Measurements from ENCODE around the gene KLF3.

KLF3 gene

DNA sequence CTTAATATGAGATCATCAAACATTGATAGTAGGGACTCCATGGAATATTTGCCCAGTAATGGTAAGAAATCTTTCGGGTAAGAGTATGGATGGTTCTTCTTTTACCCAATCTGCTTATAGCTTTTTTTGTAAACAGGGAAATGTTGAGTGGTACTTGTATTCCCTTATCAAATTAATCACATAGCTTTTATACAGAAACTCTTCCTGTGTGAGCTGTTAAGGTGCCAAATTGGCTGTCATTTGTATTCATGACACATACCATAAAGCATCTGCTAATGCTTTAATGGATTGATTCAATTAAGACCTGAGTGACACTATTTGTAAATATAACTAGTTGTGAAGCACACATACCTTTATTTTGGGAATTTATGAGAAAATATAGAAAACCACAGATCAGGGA lies 34.2 kb downstream of the KLF3 start:
- no peak for DNase-seq (ENCODE audit: low spot score)

DNA sequence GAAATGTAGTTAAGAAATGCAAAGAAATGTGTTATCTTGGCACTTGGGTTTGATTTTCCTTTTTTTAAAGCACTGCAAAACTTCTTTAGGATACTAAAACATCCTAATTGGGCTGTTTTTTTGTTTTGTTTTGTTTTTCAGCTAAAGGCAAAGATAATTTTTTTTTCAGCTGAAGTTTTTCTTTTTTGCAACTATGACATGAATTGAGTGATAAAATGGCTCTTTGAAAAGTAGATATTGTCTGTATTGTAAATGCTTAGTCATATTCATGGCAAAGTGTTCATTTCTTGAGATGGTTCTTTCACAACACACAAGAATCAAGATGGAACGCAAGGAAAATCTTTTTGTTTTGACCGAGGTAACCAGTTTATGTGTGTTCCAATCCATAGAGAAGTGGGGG lies 35.1 kb downstream of the KLF3 start:
- no peak for DNase-seq (ENCODE audit: low spot score)

DNA sequence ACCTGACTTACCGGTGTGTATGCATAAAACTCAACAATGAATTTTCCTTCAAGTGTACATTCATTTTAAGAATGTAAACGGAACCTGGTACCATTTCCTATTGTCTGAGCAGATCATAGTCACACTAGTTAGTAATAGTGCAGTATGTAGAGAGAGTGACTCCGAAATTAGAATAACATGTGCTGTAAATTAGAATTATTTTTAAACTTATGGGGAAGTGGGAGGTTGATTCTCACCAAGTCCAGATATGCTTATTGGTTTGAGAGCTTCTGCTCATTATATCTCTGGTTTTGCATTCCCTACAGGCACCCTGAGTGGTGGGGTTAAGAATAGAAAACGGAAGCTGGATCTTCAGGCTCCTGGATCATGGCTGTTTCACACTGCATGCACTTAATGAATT lies 39.6 kb downstream of the KLF3 start:
- no peak for DNase-seq (ENCODE audit: low spot score)

GRCh38 chr4:38704622-38705154 lies 40.7 kb downstream of the KLF3 start:
- DNase-seq (ENCODE audit: low spot score), result no peak

DNA sequence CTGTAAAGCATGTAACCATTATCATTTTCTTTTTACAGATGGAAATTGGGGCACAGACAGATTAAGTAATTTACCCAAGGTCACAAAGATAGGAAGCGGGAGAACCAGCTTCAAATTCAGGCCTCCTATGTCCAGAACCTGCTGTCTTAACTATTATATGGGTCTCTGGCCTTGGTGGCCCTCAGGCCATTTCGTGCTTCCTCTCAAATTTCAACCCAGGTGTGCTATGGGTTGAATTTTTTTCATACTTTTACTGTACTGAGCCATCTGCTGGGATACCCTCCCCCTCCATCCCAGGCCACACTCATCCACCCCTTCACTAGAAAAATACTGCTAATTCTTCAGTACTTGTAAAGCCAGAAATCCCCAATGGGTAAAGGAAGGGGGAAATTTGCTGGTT lies 42.3 kb downstream of the KLF3 start:
- no peak for DNase-seq (ENCODE audit: low spot score)

DNA sequence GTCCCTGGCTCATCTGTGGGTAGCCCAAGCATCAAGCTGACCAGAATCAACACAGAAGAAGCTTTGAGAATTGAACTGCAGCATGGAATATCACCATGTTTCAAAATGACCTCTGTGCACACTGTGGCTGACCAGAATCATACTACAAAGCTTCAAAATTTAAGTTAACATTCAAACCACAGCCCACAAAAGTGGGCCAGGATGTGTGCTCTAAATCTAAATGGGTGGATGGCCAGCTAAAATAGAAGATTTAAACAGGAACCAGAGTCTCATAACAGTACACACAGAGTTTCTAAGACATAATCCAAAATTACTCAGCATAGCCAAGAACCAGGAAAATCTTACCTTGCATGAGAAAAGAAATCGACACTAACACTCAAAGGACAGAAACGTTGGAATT lies 46.1 kb downstream of the KLF3 start:
- no peak for DNase-seq (ENCODE audit: low spot score)

DNA sequence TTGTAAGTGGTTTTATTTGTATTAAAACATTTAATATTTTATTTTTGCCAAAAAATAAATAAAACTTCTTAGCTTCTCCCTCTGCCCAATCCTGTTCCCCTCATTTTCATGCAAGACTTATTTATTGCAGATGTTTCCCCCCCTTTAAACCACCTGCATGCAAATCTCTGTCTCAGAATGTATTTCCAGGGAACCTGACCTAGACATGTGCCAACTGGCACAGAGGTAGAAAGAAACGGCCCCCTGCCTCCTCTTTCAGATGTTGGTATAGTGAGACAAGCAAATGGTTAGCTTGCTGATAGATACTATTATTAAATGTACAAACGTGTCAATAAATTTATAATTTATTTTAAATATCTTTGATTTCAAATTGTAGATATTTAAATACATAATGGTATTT lies 47.1 kb downstream of the KLF3 start:
- no peak for DNase-seq (ENCODE audit: low spot score)

GRCh38 chr4:38715050-38715449 lies 51.1 kb downstream of the KLF3 start:
- DNase-seq (ENCODE audit: low spot score), result no peak

GRCh38 chr4:38716256-38716655 lies 52.3 kb downstream of the KLF3 start:
- DNase-seq (ENCODE audit: low spot score), result no peak

- DNase-seq (ENCODE audit: low spot score), result peak; percentile 64
Measured at GRCh38 chr4:38717604-38718003, 53.6 kb downstream of the KLF3 start.

GRCh38 chr4:38723114-38723513 lies 59.1 kb downstream of the KLF3 start:
- DNase-seq (ENCODE audit: low spot score), result no peak

- DNase-seq (ENCODE audit: low spot score), result no peak
Measured at GRCh38 chr4:38723726-38724474, 59.9 kb downstream of the KLF3 start.

GRCh38 chr4:38724475-38724808 lies 60.4 kb downstream of the KLF3 start:
- no peak for DNase-seq (ENCODE audit: low spot score)

GRCh38 chr4:38728631-38729141 lies 64.7 kb downstream of the KLF3 start:
- no peak for DNase-seq (ENCODE audit: low spot score)

DNA sequence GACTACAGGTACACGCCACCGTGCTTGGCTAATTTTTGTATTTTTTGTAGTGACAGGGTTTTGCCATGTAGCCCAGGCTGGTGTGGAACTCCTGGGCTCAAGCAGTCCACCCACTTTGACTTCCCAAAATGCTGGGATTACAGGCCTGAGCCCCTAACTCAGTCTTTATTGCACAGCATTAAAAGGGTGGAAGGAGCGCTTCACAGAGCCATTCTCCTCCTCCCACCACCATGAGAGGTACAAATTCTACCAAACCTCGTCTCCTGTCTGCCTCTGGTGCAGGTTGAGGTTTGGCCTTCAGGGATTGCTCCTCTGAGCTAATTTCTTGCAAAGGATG lies 66.5 kb downstream of the KLF3 start:
- DNase-seq (ENCODE audit: low spot score), result no peak

- DNase-seq (ENCODE audit: low spot score), result peak; percentile 69
Measured at GRCh38 chr4:38730830-38731646, 67.0 kb downstream of the KLF3 start.

GRCh38 chr4:38733663-38734062 lies 69.7 kb downstream of the KLF3 start:
- DNase-seq (ENCODE audit: low spot score), result no peak

- no peak for DNase-seq (ENCODE audit: low spot score)
Measured at GRCh38 chr4:38734446-38734845, 70.4 kb downstream of the KLF3 start.

- DNase-seq (ENCODE audit: low spot score), result no peak
Measured at GRCh38 chr4:38734911-38735310, 70.9 kb downstream of the KLF3 start.

GRCh38 chr4:38735870-38736269 lies 71.9 kb downstream of the KLF3 start:
- DNase-seq (ENCODE audit: low spot score), result no peak

DNA sequence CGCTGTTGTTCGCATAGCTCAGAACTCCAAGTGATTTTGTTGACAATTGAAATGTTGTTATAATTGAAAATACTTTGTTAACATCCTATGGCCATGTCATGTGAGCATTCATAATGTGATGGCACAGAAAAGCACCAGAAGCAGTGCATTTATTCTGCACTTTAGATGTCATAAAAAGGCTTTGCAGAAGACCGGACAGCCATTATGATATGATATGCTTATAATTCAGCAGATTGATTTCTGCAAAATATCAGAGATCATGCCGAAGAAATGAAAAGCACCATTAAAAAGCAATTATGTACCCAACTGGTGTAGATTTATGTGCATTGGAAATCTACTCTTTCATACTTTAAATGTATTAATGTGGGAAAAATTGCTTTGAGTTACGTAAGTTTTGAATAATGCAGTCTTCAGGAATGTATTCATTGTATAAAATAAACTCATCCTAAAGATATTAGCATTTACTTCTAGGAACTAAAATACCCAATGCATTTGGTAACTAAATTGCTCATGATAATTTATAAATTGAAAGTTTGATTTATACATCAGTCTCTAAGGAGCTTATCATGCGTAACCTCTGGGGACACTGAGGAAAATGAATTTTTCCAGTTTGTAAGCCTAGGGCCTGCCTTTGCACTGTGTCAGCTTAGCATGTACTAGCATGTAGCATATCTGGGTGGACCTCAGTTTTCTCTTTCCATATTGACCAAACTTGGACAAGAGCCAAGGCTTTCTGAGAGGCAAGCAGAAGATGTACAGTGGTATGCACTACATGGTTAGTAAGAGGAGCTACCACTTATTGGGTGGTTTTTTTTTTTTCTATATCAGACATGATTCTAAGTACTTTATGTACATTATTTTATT lies 75.2 kb downstream of the KLF3 start:
- DNase-seq (ENCODE audit: low spot score), result no peak

- no peak for DNase-seq (ENCODE audit: low spot score)
Measured at GRCh38 chr4:38740303-38740702, 76.3 kb downstream of the KLF3 start.

Data from kidney capillary endothelial cell (primary cell).